BLaER1 treated with 17β-estradiol and CSF1 and Interleukin-3, amounts not matched to agents 10 nM and 100 nM (cell line): ENCODE data around the gene MLPH.

Experiments used
- H3K27ac ChIP-seq, 11 experiments: shearing (Covaris generic); formaldehyde crosslinking; 2 replicates each; pipeline ENCODE4 v1.8.1; 2022
- H3K27me3 ChIP-seq, 11 experiments: shearing (Covaris generic); formaldehyde crosslinking; 2 replicates each; pipeline ENCODE4 v1.8.1; 2022
- H3K36me3 ChIP-seq, 11 experiments: shearing (Covaris generic); formaldehyde crosslinking; 2 replicates each; pipeline ENCODE4 v1.8.1; 2022
- H3K4me1 ChIP-seq, 10 experiments: shearing (Covaris generic); formaldehyde crosslinking; 2 replicates each; pipeline ENCODE4 v1.8.1; 2022
- H3K4me2 ChIP-seq, 11 experiments: shearing (Covaris generic); formaldehyde crosslinking; 2 replicates each; pipeline ENCODE4 v1.8.1; 2022
- H3K4me3 ChIP-seq, 10 experiments: shearing (Covaris generic); formaldehyde crosslinking; 2 replicates each; pipeline ENCODE4 v1.8.1; 2022
- H3K9ac ChIP-seq, 11 experiments: shearing (Covaris generic); formaldehyde crosslinking; 2 replicates each; pipeline ENCODE4 v1.8.1; 2022
- H3K9me3 ChIP-seq, 11 experiments: shearing (Covaris generic); formaldehyde crosslinking; replicated peaks in 1 of 11; 2 replicates each; pipeline ENCODE4 v1.8.1; 2022
- H4K20me1 ChIP-seq, 11 experiments: shearing (Covaris generic); formaldehyde crosslinking; 2 replicates each; pipeline ENCODE4 v1.8.1; 2022
- Cebpa-rat ChIP-seq, 11 experiments: shearing (Covaris generic); IDR thresholded peaks; 2 replicates each; pipeline ENCODE4 v1.8.1; 2022

The MLPH gene

GRCh38 chr2:237539681-237540080 lies 52.6 kb downstream of the MLPH start:
- Histone ChIP-seq H3K27me3 (no peaks in the 10 kb centered on the region), H3K9ac (peak overlapping the region in 1 of 11 experiments; percentile 63; a peak in 1 of 22 replicates), H3K4me3 (no peak overlapping the region), H3K27ac (peak overlapping the region in 7 of 11 experiments; percentile 26 to 89 (median 59); a peak in 10 of 22 replicates), H3K36me3 (no peaks in the 10 kb centered on the region), H4K20me1 (no peaks in the 10 kb centered on the region), H3K9me3 (peaks cover 0 to 4% (median 0%) of the 10 kb centered on the region in 11 experiments; a peak in 1 of 22 replicates), H3K4me1 (peaks cover 42 to 76% (median 72%) of the 10 kb centered on the region in 10 experiments), H3K4me2 (peak overlapping the region in 10 of 11 experiments; percentile 69 to 94 (median 79); a peak in 18 of 22 replicates)
- TF ChIP-seq Cebpa-rat (IDR thresholded peaks at IDR 0.05), result no peak

DNA sequence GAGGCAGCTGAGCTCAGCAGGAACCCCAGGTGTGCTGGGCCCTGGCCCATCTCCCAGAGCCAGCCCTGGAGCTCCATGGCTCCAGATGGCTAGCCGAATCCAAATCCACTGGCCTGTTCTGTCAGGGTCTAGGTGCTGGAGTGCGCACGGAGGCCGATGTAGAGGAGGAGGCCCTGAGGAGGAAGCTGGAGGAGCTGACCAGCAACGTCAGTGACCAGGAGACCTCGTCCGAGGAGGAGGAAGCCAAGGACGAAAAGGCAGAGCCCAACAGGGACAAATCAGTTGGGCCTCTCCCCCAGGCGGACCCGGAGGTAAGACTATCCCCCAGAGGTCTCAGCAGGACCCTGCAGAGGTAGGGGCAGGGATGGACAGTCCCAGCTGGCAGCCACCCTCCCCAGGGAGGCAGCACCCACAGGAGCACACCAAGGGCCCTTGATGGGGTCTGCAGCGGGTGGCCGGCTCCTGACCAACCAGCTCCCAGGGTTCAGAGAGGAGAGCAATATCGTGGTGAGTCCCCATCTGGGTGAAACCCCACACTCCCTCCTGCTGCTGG lies 53.2 kb downstream of the MLPH start:
- peak overlapping the region; percentile 64 to 94 (median 77) for H3K4me2 ChIP-seq
- H3K4me3 ChIP-seq, result no peak overlapping the region
- no peak for TF ChIP-seq Cebpa-rat (IDR thresholded peaks at IDR 0.05)
- H3K9me3 ChIP-seq, result peaks cover 0 to 4% (median 0%) of the 10 kb centered on the region in 11 experiments; a peak in 1 of 22 replicates
- peak overlapping the region in 6 of 11 experiments; percentile 14 to 63 (median 35); a peak in 7 of 22 replicates for H3K9ac ChIP-seq
- H3K4me1 ChIP-seq, result peaks cover 36 to 73% (median 67%) of the 10 kb centered on the region in 10 experiments
- H3K27ac ChIP-seq, result peak overlapping the region in 9 of 11 experiments; percentile 26 to 89 (median 58); a peak in 16 of 22 replicates
- no peaks in the 10 kb centered on the region for H3K36me3 ChIP-seq
- H4K20me1 ChIP-seq, result no peaks in the 10 kb centered on the region
- H3K27me3 ChIP-seq, result no peaks in the 10 kb centered on the region

DNA sequence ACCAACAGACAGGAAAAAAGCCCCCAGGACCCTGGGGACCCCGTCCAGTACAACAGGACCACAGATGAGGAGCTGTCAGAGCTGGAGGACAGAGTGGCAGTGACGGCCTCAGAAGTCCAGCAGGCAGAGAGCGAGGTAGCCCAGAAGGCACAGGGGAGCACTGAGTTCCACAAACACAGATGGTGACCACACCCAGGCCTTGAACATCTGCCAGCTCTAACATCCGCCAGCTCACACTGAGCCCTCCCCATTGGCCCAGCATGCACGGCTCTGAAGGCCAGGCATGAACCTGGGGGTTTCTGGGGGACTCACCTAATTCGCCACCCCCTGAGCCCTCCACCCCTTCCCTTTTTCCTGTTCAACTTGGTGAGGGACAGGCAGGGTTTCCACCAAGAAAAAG lies 53.8 kb downstream of the MLPH start:
- H3K27ac ChIP-seq, result peak overlapping the region in 9 of 11 experiments; percentile 26 to 89 (median 58); a peak in 17 of 22 replicates
- no peaks in the 10 kb centered on the region for H3K27me3 ChIP-seq
- peak overlapping the region; percentile 64 to 94 (median 77) for H3K4me2 ChIP-seq
- peaks cover 0 to 4% (median 0%) of the 10 kb centered on the region in 11 experiments; a peak in 1 of 22 replicates for H3K9me3 ChIP-seq
- no peak for TF ChIP-seq Cebpa-rat (IDR thresholded peaks at IDR 0.05)
- H3K9ac ChIP-seq, result peak overlapping the region in 6 of 11 experiments; percentile 14 to 63 (median 38); a peak in 7 of 22 replicates
- H4K20me1 ChIP-seq, result no peaks in the 10 kb centered on the region
- H3K4me3 ChIP-seq, result no peak overlapping the region
- H3K4me1 ChIP-seq, result peaks cover 31 to 73% (median 65%) of the 10 kb centered on the region in 10 experiments
- no peaks in the 10 kb centered on the region for H3K36me3 ChIP-seq

DNA sequence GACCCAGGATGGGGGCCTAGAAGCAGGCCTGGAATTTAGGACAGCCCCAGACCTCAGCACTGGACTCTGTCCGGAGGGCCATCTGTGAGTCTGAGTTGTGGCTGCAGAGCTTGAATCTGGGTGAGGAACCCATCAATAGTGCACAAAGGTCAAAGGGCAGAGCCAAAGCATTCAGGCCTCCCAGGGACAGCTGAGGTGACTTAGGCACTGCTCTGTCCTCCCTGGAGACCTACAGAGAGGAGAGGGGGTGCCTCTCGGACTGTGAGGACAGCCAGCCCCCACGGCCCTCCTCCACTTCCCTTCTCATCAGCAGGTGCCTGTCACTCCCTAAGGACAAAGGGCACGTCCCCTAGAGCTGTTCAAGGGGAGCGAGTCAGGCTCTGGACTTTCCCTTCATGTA lies 54.2 kb downstream of the MLPH start:
- no peak for TF ChIP-seq Cebpa-rat (IDR thresholded peaks at IDR 0.05)
- peak overlapping the region; percentile 64 to 94 (median 77) for H3K4me2 ChIP-seq

DNA sequence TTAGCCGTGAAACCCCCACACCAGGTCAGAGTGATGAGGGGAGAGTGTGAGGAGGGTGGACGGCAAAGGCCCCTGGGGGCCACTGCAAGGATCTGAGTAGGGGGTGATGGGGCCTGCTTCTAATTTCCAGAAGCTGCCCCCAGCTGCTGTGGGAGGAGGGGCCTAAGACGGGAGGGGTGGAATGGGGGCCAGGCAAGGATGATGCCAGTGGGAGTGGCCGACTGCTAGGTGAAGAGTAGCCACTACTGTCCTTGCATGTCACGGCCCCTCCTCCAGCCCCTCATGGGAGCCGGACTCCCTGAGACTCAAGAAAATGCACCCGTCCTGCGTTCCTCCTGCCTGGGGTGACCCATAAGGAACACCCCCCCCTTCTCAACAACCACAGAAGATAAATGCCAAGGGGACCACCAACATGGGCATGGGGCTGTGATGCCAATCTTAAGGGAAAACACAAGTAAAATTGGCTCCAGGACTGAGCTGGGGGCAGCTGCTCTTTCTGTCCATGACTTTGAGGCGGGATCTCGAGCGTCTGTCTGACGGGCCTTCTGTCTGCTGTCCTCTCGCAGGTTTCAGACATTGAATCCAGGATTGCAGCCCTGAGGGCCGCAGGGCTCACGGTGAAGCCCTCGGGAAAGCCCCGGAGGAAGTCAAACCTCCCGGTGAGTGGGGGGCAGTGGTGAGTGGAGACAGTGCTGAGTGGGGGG lies 55.1 kb downstream of the MLPH start:
- H3K4me1 ChIP-seq, result peaks cover 18 to 73% (median 65%) of the 10 kb centered on the region in 10 experiments
- H3K4me3 ChIP-seq, result no peak overlapping the region
- H3K4me2 ChIP-seq, result peak overlapping the region in 7 of 11 experiments; percentile 72 to 94 (median 81); a peak in 11 of 22 replicates
- no peaks in the 10 kb centered on the region for H3K27me3 ChIP-seq
- no peaks in the 10 kb centered on the region for H4K20me1 ChIP-seq
- no peak for TF ChIP-seq Cebpa-rat (IDR thresholded peaks at IDR 0.05)
- H3K27ac ChIP-seq, result peak overlapping the region in 5 of 11 experiments; percentile 19 to 66 (median 59); a peak in 7 of 22 replicates
- no peak overlapping the region; a peak in 1 of 22 replicates for H3K9ac ChIP-seq
- no peaks in the 10 kb centered on the region for H3K36me3 ChIP-seq
- peaks cover 0 to 4% (median 0%) of the 10 kb centered on the region in 11 experiments; a peak in 1 of 22 replicates for H3K9me3 ChIP-seq

More for the DNA sequence above, 54.2 kb downstream of the MLPH start:
- Histone ChIP-seq H3K9ac (peak overlapping the region in 6 of 11 experiments; percentile 11 to 63 (median 38); a peak in 7 of 22 replicates), H3K27me3 (no peaks in the 10 kb centered on the region), H4K20me1 (no peaks in the 10 kb centered on the region), H3K9me3 (peaks cover 0 to 4% (median 0%) of the 10 kb centered on the region in 11 experiments; a peak in 1 of 22 replicates), H3K4me3 (no peak overlapping the region), H3K4me1 (peaks cover 27 to 73% (median 65%) of the 10 kb centered on the region in 10 experiments), H3K36me3 (no peaks in the 10 kb centered on the region), H3K27ac (peak overlapping the region in 9 of 11 experiments; percentile 19 to 89 (median 58); a peak in 13 of 22 replicates)

GRCh38 chr2:237546040-237546875 lies 59.2 kb downstream of the MLPH start:
- no peak overlapping the region for H3K4me3 ChIP-seq
- peaks cover 0 to 4% (median 0%) of the 10 kb centered on the region in 11 experiments; a peak in 1 of 22 replicates for H3K9me3 ChIP-seq
- H3K4me1 ChIP-seq, result peaks cover 26 to 70% (median 56%) of the 10 kb centered on the region in 10 experiments
- H3K36me3 ChIP-seq, result no peaks in the 10 kb centered on the region
- TF ChIP-seq Cebpa-rat (IDR thresholded peaks at IDR 0.05), result no peak
- peak overlapping the region in 1 of 11 experiments; percentile 17; a peak in 1 of 22 replicates for H3K9ac ChIP-seq
- H3K27me3 ChIP-seq, result no peaks in the 10 kb centered on the region
- peak overlapping the region in 2 of 11 experiments; percentile 15 to 54; a peak in 1 of 22 replicates for H3K27ac ChIP-seq
- peak overlapping the region in 8 of 11 experiments; percentile 27 to 58 (median 34); a peak in 9 of 22 replicates for H3K4me2 ChIP-seq
- H4K20me1 ChIP-seq, result no peaks in the 10 kb centered on the region

DNA sequence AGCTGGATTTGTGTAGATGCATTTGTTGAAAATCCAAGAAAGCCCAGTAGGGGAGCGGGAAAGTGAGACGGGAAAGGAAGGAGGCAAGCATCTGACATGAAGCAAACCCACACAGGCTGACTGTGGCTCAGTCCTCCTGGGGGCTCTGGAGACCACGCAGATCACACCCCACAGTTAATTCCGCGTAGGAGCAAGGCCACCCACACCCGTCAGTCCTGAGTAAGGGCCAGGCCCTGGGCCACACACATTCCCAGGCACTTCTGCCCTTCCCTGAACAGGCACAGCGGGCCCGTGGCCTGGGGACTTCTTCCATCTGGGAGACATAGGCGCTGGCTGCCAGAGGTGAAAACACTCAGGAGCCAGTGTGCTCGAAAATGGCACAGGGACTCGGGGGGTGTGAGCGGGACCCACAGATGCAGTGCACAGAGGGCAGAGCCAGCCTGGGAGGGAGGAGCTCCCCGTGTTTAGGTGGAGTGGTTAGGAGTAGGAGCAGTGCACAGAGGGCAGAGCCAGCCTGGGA lies 59.9 kb downstream of the MLPH start:
- no peaks in the 10 kb centered on the region for H3K27me3 ChIP-seq
- H3K36me3 ChIP-seq, result no peaks in the 10 kb centered on the region
- H3K9me3 ChIP-seq, result peaks cover 0 to 4% (median 0%) of the 10 kb centered on the region in 11 experiments; a peak in 1 of 22 replicates
- no peak overlapping the region for H3K4me3 ChIP-seq
- no peaks in the 10 kb centered on the region for H4K20me1 ChIP-seq
- peaks cover 22 to 63% (median 49%) of the 10 kb centered on the region in 10 experiments for H3K4me1 ChIP-seq
- peak overlapping the region in 8 of 11 experiments; percentile 22 to 58 (median 32); a peak in 10 of 22 replicates for H3K4me2 ChIP-seq
- no peak overlapping the region for H3K9ac ChIP-seq
- H3K27ac ChIP-seq, result no peak overlapping the region
- no peak for TF ChIP-seq Cebpa-rat (IDR thresholded peaks at IDR 0.05)
